ENCODE results near the gene YBEY.
"Not testable (repeated sequence)": the region's sequence is repeated elsewhere in the genome, so short reads cannot be mapped to it uniquely, and the experiment has no call there.

YBEY gene, protein sequence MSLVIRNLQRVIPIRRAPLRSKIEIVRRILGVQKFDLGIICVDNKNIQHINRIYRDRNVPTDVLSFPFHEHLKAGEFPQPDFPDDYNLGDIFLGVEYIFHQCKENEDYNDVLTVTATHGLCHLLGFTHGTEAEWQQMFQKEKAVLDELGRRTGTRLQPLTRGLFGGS

DNA sequence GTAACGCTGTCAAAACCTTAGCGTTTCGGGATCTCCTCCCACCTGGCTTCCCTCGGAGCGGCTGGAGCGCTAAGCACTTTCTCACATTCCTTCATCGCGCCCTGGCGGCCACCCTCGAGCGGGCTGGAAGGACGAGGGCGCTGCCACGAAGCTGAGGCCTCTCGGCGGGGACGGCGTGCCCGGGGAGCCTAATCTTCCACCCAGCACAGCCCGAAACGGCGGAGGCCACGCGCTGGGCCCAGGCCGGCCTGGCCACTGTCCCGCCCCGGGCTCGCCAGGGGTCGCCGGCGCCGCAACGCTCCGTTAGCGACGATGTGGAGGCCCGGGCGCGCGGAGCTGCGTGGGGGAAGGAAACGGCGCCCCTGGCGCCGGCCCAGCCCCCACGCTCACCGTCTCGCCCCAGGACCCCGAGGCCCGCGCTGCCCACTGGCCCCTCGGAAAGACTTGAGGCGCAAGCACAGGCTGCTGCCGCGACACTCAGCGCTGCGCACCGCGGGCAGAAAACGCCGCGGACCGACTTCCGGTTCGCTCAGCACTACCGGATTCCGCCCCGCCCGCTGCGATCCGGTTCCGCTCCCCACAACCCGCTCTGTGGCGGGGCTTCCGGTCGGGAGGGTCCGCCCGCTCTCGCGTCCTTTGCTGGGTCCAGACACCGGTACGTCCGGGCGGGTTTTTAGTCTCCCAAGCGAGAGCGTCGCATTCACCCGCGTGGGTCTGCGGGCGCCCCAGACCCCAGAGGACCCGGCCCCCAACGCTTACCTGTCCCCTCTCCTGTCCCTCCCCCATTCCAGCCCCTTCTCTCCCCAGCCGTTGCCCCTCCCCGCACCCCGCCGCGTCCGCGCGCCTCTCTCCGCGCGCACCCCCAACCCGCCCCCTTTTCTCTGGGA is at the start of gene YBEY:
Gene YBEY, plus strand, starts transcription at position 582 of the 887 bp plus-strand sequence. CDS start 572 bp downstream, outside the sequence.
- peak; percentile 97 for DNase-seq (ENCODE audit: low read depth, low spot score)

DNA sequence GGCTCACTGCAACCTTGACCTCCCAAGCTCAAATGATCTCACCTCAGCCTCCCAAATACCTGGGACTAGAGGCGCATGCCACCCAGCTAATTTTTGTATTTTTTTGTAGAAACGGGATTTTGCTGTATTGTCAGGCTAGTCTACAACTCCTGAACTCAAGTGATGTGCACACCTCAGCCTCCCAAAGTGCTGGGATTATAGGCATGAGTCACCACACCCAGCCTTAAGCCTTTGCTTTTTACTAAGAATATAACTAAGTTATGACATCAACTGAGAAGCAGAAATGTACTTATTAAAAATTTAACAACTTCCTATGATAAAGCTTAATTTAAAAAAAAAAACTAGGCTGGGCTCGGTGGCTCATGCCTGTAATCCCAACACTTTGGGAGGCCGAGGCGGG is 48.7 kb upstream of the YBEY start:
- DNase-seq (ENCODE audit: low read depth, low spot score), result no peak

DNA sequence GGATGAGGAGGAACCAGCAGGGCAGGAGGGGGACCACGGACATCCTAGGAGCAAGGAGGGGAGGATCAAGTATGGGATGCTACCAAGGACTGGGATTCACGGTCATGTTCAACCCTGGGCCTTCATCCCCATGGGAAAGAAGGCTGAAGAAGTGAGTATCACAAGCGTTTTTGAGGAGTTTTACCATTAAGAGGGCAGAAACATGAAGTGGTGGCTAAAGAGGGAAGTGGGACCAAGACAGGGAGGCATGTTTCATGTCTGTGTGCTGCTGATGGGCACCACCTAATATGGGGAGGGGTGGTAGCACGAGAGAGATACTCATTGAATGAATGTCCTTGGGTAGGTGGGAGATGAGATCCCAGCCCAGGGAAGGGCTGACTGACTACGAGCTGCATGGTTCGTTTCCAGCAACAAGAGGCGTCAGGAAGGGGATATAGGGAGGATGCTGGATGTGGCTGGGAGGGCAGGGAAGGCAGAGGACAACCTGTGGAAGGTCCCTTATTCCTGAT is 46.3 kb upstream of the YBEY start:
- no peak for DNase-seq (ENCODE audit: low read depth, low spot score)

DNA sequence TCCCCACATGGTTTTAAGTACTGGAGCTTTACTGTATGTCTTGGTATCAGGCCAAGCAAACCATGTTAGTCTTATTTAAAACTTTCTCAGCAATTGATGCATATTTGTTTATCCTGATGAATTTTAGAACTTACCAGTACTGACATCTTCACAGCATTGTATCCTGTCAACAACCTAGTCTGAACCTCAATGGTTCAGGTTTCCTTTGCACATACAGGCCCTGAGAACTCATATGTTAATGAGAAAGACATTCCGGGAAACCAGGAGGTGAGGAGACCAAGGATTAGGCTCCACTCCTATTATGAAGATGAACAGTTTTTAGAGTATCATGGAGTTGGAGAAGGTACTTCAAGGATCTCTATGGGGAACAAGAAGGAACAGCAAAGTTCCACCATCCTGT is 44.6 kb upstream of the YBEY start:
- DNase-seq (ENCODE audit: low read depth, low spot score), result not testable (repeated sequence)

DNA sequence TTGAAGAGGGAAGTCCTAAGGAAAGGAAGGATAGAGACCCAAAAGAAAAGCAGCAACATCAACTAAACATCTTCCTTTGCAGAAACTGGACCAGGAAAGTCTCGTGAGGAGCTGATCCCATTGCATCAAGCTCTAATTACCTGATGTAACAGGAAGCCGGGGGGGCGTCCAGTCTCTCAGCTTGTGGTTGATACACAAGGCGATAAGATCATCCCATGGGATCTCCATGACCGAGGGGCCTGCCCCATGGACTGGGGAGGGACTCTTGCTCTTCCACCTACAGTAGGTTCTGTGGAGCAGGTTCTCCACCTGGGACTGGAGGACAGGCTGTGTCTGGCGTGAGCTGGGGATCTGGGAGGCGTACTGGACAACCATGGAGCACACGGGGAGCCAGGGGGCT is 42.8 kb upstream of the YBEY start:
- DNase-seq (ENCODE audit: low read depth, low spot score), result no peak

DNA sequence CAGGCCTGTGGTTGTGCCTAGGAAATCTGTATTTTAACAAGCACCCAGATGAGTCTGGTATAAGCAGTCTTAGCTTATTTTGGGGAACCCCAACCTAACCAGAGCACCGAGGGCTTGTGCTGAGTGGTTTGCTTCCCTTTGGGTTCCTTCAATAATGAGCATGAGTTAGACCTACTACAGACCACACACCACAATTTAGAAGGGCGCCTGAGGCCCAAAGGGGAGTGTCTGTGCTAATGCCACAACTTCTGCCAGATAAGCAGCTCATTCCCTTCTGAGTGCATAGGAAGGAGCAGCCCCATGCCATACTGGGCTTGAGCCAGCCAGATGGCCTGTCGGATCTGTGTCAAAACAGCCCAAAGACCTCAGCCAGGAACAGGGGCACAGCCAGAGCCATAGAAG is 42.2 kb upstream of the YBEY start:
- DNase-seq (ENCODE audit: low read depth, low spot score), result no peak

DNA sequence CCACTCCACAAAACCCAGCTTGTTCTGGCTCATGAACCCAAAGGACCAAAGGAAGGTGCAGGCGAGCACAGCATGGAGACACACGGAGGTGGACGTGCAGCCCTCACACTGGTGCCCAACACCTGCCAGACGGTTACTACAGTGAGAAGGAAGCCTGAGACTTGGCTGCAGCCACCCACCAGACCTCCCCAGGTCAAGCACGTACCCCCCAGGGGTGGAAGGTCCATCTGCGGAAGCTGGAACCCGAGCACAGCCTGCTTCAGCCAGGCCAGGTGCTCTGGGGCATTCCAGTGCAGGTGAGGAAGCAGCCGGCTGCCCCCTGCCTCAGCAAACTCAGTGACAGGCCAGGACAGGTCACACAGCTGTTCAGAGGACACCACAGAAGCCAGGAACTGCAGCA is 41.5 kb upstream of the YBEY start:
- no peak for DNase-seq (ENCODE audit: low read depth, low spot score)

DNA sequence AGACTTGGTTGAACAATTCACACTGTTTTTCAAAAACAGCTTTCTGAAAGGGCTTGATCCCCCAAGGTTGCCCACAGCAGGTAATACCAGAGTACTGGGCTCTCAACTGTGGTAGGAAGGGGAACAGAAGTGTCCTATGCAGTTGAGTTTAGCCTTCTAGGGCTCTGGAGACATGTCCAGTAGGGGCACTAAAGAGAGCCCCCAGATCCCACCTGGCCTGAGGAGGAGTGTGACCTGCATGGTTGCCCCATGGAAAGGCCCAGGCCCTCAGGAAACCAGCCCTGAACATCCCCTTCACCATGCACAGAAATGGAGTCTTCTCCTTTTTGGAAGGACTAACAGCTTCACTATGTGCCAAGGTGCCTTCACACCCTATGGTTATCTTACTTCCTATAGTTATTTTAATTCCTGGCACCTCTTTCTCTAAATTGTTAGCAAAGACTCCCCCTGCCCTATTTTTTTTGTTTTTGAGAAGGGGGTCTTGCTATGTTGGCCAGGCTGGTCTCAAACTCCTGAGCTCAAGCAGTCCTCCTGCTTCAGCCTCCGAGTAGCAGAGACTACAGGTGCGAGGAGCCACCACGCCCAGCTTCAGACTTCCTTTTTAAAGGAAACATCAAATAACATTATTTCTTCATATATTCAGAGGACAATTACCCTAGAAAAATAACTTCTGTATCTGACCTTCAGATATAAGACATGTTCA is 40.8 kb upstream of the YBEY start:
- DNase-seq (ENCODE audit: low read depth, low spot score), result no peak

DNA sequence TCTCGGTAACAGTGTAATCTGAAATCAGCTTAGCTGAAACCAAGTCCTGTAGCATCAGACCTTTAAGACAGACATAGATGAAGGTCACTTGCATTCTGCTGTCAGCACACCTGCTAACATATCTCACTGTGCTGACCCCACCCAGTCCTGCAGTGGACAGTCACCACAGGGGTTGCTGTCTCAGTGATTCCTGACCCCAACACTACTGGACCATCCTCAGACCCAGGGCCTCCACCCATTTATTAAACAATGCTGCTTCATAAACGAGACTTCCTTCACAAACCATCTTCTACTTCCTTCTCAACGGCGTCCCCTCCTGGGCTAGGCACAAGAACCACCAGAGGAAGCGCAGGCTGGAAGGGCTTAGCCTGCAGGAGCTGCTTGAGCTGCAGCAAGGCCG is 39.8 kb upstream of the YBEY start:
- no peak for DNase-seq (ENCODE audit: low read depth, low spot score)

DNA sequence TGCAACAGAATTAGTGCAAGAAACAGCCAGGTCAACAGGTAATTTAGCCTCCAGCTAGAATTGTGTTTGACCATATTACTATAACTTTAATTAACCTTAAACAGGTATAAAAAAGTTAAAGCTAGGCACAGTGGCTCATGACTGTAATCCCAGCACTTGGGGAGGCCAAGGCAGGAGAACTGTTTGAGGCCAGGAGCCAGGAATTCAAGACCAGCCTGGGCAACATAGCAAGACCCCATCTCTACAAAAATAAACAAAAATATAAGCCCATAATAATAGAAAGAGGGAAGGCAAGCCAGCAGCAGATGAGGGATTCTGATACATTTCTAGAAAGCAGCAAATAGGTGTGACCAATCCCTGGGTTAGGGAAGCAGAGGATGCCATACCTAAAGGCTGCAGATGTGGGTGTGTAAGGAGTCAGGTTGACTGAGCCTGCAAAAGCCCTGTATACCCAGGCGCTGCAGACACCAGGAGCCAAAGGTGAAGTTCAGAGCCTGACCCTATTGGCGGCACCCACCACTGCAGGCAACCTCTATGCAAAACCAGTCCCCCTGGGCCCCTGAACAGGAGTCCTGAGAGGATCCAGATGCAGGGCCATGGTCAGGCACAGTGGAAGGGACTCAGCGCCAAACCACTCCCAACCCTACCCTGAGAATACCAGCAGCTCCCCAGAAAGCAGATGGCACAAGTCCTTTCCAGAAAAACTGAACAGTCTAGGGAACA is 38.3 kb upstream of the YBEY start:
- DNase-seq (ENCODE audit: low read depth, low spot score), result no peak

DNA sequence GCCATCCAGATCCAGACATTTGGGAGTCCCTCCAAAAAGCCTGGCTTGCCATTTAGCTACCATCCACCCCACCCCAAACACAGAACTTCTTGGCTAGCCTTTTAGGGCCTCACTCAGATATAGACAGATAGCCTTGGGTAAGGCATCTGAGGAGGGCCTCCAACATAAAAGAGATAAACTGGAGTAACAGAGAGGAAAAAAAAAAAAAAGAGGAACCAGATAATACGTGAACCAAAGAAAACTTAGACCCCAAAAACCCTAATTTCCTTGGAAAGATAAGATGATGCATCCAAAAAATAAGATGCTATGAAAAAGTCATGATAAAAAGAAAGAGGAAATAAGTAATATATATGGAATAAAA is 37.7 kb upstream of the YBEY start:
- DNase-seq (ENCODE audit: low read depth, low spot score), result no peak

DNA sequence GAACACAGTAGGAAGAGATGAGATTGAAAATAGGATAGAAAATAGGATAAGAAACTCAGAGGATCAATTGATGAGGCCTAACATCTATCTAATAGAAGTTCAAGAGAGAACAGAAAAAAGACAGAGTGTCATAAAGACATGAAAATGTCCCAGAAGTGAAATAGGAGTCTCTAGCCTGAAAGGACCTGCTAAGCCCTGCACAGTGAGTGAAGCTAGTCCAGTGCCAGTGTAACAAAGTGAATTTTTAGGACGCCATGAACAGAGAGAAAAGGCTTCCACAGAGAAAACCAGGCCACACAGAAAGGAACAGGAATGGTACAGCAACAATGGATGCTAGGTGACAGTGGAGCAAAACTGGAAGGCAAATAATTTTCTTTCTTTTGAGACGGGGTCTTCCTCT is 37.3 kb upstream of the YBEY start:
- no peak for DNase-seq (ENCODE audit: low read depth, low spot score)

DNA sequence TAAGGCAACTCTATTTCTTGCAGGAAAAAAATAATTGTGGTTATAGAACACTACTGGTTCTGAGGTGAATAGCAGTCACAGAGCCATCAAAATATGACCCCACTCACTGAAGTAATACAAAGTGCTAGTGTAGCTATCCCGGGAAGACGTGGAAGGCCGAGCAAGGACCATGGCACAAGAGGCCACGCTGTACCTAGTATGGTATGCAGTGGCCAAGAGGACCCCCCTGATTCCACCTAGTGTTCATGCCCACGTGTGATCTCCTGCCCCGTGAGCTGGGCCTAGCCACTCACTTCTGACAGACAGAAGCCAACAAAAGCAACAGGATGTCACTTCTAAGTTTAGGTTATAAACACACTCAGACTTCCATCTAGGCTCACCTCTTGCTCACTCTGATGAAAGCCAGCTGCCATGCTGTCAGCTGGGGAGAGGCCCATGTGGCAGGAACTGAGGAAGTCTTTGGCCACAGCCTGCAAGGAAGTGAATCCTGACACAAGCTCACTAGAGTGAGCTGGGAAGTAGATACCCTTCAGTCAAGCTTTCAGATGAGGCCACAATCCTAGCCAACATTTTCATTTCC is 35.9 kb upstream of the YBEY start:
- no peak for DNase-seq (ENCODE audit: low read depth, low spot score)

DNA sequence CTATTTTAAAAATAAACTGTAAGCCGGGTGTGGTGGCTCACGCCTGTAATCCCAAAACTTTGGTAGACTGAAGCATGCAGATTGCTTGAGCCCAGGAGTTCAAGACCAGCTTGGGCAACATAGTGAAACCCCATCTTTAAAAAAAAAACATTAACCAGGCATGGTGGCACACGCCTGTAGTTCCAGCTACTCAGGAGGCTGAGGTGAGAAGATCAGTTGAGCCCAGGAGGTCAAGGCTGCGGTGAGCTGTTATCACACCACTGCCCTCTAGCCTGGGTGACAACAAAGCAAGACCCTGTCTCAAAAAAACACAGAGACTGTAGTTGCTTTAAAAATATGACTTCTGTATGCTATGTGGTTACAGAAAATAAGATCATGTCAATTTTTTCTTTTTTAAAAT is 33.3 kb upstream of the YBEY start:
- DNase-seq (ENCODE audit: low read depth, low spot score), result no peak

DNA sequence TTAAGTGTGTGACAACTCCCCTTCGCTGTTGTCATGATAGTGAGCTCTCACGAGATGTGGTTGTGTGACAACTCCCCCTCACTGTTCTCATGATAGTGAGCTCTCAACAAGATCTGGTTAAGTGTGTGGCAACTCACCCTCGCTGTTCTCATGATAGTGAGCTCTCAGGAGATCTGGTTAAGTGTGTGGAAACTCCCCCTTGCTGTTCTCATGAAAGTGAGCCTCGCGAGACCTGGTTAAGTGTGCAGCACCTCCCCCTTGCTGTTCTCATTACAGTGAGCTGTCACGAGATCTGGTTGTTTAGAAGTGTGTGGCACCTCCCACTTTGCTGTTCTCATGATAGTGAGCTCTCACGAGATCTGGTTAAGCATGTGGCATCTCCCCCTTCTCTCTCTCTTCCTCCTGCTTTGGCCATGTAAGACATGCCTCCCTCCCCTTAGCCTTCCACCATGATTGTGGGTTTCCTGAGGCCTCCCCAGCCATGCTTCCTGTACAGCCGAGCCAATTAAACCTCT is 32.5 kb upstream of the YBEY start:
- DNase-seq (ENCODE audit: low read depth, low spot score), result no peak

DNA sequence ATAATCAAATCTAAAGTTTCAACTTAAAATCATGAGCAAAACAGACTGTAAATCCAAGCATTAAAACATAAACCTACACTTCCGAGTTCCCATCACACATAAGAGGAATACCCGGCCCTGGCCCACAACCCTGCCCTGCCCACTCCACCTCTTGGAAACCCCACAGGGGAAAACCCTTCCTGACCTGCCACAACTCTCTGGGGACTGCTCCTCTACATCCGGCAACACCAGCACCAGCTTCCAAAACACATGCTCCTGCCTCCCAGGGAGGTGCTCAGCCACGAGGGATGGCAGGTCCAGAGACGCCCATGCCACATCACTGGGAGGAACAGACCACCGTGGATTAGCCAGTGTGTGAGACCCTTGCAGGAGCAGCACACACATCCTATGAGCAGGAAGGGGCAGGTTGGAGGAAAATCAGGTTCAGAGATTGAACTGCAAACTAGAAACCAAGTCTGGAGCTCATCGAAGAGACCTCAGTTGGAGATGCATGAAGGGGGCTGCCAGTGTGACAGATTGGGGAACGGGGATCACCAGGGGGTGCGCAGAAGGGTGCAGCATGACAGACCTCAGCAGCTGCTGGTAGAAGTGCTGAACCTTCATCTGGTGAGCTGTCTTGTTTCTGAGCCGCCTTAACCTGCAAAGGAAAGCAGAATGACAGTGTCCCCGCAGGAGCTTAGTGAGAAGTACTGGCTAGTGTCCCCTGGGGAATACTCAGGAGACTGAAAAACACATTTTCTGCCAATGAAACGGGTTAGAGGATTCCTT is 31.8 kb upstream of the YBEY start:
- DNase-seq (ENCODE audit: low read depth, low spot score), result no peak

DNA sequence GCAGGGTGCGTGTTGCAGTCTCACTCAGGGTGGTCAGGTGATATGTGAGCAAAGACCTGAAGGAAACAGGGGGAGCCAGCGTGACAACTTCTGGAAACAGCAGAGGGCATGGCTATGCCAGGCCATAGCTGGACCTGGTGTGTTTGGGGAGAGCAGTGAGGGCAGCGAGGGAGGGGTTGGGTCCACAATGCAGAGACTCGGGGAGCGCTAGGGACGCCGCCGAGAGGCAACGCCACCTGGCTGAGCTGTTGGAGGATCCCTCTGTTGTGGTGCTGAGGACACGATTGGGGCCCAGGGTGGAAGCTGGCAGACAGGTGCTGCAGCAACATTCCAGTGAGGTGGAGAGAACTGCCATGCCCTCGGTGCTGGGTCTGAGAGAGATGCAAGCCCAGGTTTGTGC is 31.0 kb upstream of the YBEY start:
- no peak for DNase-seq (ENCODE audit: low read depth, low spot score)

DNA sequence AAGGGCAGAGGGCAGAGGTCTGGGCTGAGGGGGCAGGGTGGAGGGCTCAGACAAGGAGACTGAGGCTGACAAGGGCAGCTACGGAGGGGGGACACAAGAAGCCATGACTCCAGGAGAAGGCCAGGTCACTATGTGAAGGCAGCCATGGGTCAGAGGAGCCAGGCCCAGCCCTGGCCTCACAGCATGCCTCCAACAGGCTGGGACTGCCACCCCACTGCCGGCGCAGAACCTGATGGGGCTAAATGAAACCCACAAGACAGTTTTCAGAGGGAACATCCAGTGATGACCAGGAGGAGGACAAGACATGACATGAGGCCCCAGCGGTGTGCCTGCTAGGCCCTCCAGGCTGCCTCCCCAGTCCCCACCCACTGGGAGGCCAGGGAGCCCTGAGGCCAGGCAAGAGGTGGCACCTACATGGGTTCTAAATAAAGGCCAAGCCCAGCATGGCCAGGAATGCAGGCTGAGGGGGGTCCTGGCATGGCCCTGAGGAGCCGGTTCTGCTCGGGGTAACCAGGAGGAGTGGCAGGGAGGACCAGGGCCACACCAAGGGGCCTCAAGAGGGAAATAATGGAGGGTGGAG is 30.3 kb upstream of the YBEY start:
- DNase-seq (ENCODE audit: low read depth, low spot score), result no peak

DNA sequence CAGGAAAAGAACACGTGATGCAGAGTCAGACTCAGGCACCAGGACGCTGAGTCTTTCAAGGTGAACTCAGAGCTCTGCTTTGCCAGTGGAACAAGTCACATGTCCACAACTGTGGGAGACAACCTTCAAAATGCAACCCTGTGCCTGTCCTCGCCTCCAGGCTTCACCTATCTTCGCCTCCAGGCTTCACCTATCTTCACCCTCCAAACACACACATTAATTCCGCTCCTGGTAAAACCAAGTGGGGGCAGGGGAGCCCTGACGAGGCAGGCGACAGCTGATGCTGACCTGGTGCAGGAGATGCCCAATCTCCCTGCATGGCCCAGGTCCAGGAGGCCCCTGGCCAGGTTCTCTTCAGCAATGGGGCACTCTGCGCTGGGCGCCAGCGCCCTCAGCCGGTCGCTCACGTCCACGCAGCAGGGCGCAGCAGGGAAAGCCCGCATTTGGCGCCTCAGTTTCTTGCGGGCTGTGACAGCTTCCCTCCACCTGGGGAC is 29.6 kb upstream of the YBEY start:
- DNase-seq (ENCODE audit: low read depth, low spot score), result no peak

DNA sequence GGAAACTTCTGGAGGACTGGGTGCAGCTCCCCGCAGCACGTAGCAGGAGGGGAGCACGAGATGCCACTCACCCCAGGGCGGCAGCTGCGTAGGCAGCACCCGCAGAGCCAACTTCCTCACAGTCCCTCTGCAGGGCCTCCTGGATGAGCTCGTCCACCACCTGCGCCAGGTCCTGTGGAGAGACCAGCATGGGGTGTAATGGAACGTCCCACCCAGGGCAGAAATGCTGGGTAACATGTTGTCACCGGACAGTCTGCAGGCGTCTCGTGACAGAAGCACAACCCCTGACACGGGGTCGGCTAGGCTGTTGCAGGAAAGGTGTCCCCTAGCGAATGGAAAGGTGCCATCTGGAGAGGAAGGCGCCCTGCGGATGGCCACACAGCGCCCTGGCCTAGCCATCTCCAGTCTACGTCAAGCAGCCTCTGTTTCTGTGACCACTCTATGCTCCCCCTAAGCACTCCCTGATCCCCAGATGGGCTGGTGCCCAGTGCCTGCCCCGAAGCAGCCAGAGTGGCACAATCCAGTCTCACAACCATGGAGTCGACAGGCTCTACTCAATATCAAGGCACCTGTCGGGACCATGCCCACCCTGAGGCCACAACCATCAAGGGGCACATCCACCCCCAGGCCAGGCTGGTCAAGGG is 22.0 kb upstream of the YBEY start:
- DNase-seq (ENCODE audit: low read depth, low spot score), result no peak

All from astrocyte of the hippocampus (primary cell).